NCI-H2107 treated with DMSO at 0.1 percent for 48 hours (cell line): ENCODE measurements around the gene RASGEF1C.
"Not testable (repeated sequence)": the region's sequence is repeated elsewhere in the genome, so short reads cannot be mapped to it uniquely, and the experiment has no call there.

Source experiments
- DNase-seq: peaks from one replicate; lab custom pipeline; 2025; ENCODE audit not compliant: unreplicated experiment; lab: John Stamatoyannopoulos, UW

Gene RASGEF1C

GRCh38 chr5:180211761-180212035 is 2.7 kb upstream of the RASGEF1C start:
- no peak for DNase-seq

DNA sequence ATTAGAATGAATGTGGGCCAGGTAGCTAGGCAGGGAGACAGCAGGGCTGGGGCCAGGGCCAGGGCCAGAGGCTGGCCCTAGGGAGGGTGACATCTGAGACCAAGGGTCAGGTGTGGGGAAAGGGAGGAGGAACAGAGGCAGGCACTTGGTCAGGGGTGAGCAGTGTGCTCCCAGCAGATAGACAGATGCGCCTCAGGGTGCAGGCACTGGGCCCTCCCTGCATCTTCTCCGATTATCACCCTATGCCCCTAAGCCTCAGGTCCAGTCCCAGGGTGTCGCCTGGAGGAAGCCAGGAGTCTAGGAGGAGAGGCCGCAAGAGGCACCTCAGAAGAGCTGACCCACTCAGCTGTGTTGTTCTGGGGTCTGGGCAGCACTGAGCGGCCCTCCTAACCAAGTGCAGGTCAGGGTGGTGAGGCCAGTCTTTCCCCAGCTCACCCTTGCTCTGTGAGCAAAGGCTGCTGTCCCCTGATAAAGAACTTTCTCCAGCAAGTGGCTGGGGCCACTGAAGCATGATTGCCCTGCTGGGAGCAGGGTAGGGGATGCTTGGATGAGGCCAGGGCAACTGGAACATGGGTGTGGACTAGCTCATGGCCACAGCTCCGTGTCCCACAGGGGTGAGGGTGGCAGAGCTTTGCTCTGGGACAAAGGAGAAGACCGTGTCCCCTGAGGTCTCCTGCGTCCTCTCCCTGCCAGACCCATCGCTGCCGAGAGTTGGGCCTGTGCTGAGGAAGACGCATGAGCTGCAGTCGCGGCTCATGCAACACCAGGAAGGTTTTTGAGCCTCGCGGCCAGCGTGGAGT is 2.1 kb upstream of the RASGEF1C start:
- DNase-seq = no peak

GRCh38 chr5:180210077-180210476 is 1.1 kb upstream of the RASGEF1C start:
- not testable (repeated sequence) for DNase-seq

- no peak for DNase-seq
These were observed 453 bp downstream of the RASGEF1C start for GRCh38 chr5:180208435-180209081.

DNA sequence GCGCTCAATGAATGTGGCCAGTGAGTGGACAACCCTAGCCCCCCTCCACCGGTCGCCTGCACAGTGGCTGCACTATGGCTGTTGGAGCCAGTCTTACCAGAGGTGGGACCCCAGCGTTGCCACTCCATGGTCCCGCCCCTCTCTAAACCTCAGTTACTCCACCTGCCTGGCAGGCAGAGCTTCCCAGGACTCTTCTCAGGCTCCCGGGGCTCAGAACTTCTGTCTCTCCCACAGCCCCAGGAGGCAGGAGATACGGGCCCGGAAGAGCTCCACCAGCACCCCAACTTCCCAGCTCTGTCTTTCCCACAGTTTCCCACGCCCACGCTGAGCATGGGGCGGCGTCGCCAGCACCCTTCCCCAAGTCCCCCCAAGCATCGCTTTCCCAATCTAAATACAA is 975 bp downstream of the RASGEF1C start:
- DNase-seq = no peak

DNA sequence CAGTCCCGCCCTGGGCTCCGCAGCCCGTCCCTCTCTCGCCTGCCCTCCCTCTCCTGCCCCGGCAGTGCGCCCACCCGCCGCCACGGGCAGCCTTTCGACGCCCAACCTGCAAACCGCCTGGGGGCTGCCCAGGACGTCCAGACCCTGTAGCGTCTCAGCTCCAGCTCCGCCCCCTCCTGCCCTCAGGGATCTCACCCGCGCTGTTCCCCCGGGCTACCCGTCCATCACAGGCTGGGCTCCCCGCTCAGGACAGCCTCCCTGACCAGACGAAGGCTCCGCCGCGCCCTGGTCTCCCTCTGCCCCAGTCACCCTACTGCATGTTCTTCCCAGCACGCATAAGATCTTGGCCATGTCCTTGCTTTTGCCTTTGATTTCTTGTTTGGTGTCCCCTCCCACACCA is 1.4 kb downstream of the RASGEF1C start:
- no peak for DNase-seq

DNA sequence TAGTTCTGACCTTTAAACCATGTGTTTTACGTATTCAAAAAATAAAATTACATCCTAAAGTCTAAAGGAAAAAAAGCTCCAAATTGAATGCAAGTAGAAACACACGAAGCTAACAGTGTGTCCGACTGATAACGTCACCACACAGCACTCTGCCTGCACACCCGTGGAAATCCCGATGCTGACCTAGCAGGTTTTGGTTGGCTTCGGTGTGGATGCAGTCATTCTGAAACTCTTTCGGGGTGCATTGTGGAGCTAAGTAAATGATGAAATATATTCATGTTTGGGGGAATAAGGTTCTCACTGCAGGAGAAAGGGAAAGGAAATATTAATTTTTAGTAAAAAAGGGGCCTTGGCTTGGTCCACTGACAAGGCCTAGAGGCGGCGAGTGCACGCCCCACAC is 2.0 kb downstream of the RASGEF1C start:
- no peak for DNase-seq

DNA sequence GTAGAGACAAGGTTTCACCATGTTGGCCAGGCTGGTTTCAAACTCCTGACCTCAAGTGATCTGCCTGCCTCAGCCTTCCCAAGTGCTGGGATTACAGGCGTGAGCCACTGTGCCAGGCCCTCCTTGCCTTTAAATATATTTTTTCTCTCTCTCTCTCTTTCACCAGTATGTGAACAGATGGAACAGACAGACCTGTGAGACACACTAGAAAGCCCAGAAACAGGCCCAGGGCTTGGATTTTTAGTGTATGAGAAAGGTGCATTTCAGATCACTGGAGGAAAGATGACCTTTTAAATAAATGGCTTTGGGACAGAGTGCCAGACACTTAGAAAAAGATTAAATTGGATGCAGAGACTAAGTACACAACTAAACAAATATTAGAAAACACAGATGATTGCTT is 3.1 kb downstream of the RASGEF1C start:
- DNase-seq = no peak

DNA sequence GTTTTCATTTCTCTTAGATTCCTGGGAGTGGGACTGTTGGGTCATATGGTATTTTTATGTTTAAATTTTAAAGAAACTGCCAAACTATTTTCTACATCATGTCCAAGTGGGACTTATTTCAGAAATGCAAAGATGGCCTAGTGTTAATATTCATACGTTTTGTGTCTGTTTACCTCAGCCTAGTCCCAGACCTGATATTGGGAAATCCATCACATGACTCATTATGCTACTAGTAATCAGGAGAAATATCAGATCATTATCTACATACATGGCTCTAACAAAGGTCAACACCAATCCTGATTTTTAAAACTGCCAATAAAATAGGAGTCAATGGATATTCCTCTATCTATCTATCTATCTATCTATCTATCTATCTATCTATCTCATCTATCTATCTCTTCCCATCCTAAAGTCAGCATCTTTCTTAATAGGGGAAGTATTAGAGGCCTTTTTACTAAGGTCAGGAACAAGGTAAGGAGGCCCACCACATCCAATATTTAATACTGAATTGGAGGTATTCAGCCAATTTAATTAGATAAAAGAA is 4.7 kb downstream of the RASGEF1C start:
- DNase-seq = no peak

- DNase-seq = no peak
These were observed 6.0 kb downstream of the RASGEF1C start for GRCh38 chr5:180202939-180203573.

- no peak for DNase-seq
These were observed 7.7 kb downstream of the RASGEF1C start for GRCh38 chr5:180201051-180201987.

DNA sequence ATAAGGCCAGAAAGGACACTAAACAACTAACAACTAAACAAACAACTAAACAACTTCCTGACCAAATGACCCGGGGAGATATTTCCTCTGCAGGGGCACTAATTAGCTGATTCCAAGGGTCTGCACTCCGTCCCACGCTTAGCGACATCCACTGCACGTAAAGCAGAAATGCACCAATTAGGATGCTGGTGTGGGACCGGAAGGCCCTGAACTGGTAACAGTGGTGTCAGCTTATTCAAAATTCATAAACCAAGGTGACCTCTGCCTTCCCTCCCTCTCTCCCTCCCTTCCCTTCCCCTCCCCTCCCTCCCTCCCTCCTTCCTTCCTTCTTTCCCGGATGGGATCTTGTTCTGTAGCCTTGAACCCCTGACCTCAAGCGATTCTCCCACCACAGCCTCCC is 9.6 kb downstream of the RASGEF1C start:
- DNase-seq = no peak

DNA sequence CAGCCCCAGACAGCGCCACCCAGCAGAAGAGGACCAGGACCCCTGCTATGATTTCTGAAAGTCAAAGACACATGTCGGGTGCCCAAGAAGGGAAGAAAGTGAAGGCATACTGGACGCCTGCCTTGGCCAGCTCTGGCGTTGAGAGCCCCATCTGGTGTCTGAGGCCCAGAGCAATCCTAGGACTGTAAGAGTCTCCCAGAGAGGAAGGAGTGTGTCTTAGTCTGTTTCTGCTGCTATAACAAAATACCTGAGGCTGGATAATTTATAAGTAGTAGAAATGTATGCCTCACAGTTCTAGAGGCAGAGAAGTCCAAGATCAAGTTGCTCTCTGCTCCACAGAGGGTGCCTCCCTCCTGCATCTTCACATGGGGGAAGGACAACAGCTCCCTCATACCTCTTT is 10.8 kb downstream of the RASGEF1C start:
- DNase-seq = no peak

DNA sequence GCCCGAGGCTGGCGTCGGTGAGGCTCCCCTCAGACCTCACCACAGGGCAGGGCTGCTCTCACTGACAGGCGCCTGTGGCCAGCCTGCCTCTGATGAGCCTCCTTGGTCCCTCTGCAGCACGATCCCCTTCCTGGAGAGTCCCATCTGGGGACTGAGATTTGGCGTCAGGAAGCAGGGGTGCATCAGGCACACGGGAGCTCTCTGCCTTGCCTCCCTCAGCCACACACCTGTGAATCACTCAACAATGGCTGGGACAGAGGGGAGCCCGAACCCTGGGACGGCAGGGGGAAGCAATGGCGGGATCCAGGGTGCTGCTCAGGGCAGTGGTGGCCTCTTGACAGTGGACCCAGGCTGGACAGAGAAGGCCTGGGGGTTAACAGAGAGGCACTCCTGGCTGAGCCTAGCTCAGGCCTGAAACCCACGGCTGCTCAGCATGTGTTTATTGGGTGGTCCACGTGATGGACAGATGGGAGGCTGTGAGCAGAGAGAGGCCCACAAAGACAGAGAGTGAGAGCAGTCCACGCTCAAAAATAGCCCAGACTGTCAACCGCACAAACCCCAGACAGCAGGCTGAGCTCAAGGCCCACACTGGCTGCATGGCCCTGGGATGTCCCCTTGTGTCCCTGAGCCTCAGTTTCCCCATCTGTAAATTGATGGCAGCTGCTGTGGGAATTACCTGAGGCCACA is 11.9 kb downstream of the RASGEF1C start:
- DNase-seq = no peak

GRCh38 chr5:180194410-180195345 is 14.3 kb downstream of the RASGEF1C start:
- DNase-seq = no peak

GRCh38 chr5:180193749-180194375 is 15.1 kb downstream of the RASGEF1C start:
- no peak for DNase-seq

GRCh38 chr5:180191716-180192115 is 17.3 kb downstream of the RASGEF1C start:
- no peak for DNase-seq

DNA sequence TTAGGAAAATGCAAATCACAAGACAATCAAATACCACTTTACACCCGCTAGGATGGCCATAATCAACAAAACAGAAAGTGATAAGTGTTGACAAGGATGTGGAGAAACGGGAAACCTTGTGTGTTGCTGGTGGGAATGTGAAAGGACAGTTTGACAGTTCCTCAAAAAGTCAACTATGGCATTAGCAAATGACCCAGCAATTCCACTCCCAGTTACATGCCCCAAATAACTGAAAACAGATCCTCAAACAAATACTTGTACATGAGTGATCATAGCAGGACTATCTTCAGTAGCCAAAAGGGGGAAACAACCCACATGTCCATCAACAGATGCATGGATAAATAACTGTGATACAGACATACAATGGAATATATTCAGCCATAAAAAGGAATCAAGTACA is 21.2 kb downstream of the RASGEF1C start:
- DNase-seq = no peak

DNA sequence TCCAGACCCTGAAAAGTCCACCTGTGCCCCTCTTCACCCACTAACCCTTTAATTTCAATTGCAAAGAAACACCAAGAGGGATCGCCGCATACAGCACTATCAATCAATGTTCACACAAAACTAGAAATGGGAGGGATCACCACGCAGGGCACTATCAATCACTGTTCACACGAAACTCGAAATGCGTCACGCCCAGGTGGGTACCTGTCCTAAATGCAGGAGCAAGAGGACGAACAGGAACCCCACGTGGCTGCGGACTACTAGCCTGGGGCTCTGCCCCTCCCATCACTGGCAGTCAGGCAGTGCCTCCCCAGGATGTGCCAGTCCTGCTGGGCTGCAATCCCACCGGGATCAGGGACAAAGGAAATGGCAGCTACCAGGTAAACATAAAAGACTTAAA is 28.2 kb downstream of the RASGEF1C start:
- DNase-seq = no peak
